Breast epithelium (tissue), 4 donors: Measurements from ENCODE around the gene AHSP. TPM values are rescaled to one million over a fixed set of nuclear protein-coding genes. Genes with fewer than 3 reads are reported as not detected.

ENCODE experiments used
- DNase-seq, 2 donors: peaks; one replicate each; pipeline ENCODE4 v3.0.0-alpha.2; 2019; ENCODE audit warnings: low spot score in 2 of 2
- H3K27ac ChIP-seq, 2 donors: fragments of 200-600 bp; sonication (generic) in 1 of 2; one replicate each; pipeline ENCODE4 v1.5.1; 2016 to 2019; ENCODE audit warnings: mild to moderate bottlenecking in 1 of 2
- H3K27me3 ChIP-seq, 2 donors: fragments of 200-600 bp; sonication (generic) in 1 of 2; one replicate each; pipeline versions ENCODE4 v1.5.1 to v1.6.0; 2017 to 2019; ENCODE audit warnings: control low read depth in 1 of 2, mild to moderate bottlenecking in 1 of 2
- H3K36me3 ChIP-seq: fragments of 200-600 bp; one replicate; pipeline ENCODE4 v1.5.1; 2019
- H3K4me1 ChIP-seq, 2 donors: fragments of 200-600 bp; sonication (generic); one replicate each; pipeline ENCODE4 v1.5.1; 2016 to 2019; ENCODE audit warnings: control low read depth in 1 of 2
- H3K4me3 ChIP-seq, 3 donors: fragments of 200-600 bp; sonication (generic); 1 replicate in 2 of 3; 2 replicates in 1 of 3; pipeline ENCODE4 v1.5.1; 2016 to 2019; ENCODE audit warnings: mild to moderate bottlenecking in 3 of 3, moderate library complexity in 2 of 3
- H3K9me3 ChIP-seq, 2 donors: fragments of 200-600 bp; sonication (generic) in 1 of 2; one replicate each; pipeline ENCODE4 v1.5.1; 2016 to 2019; ENCODE audit warnings: control low read depth in 1 of 2
- CTCF ChIP-seq, 3 donors: fragments of 450-650 bp; IDR thresholded peaks; one replicate each; pipeline ENCODE4 v1.5.1; 2016 to 2017; ENCODE audit warnings: antibody characterized with exemption in 3 of 3, mild to moderate bottlenecking in 3 of 3, moderate library complexity in 3 of 3
- POLR2A ChIP-seq: fragments of 450-650 bp; IDR thresholded peaks from one replicate; pipeline ENCODE4 v1.6.1; 2016; ENCODE audit warnings: antibody characterized with exemption, mild to moderate bottlenecking, moderate library complexity
- POLR2AphosphoS5 ChIP-seq, 3 donors: sonication (generic); formaldehyde crosslinking; IDR thresholded peaks; one replicate each; pipeline ENCODE4 v1.6.1; 2017; ENCODE audit warnings: antibody characterized with exemption in 3 of 3
- intact Hi-C: fragments of 100-400 bp; cut with DNase I; formaldehyde crosslinking; loops from one replicate; pipeline ENCODE4 v1.15.1; 2023; ENCODE audit warnings: low total_unique reads
- total RNA-seq, 3 donors: library from RNA; depleted of rRNA; stranded (reverse); fragments of >200 nt; gene quantifications; one replicate each; pipeline ENCODE4 v1.1.0, GENCODE V29; 2016

The AHSP gene
- total RNA-seq, 3 donors from 2014 or later: not detected

DNA sequence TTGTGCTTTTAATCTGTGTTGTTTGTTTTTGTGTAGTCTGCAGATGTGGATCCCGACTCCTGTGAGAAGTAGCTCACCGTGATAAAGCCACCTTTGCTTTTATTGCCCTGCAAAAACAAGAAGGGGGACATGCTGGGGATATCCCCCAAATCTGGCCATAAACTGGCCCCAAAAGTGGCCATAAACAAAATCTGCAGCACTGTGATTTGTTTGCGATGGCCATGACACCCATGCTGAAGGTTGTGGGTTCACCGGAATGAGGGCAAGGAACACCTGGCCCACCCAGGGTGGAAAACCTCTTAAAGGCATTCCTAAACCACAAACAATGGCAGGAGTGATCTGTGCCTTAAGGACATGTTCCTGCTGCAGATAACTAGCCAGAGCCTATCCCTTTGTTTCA lies 15.1 kb downstream of the AHSP start:
- no peak overlapping the region for H3K4me3 ChIP-seq
- TF ChIP-seq POLR2AphosphoS5 (IDR thresholded peaks at IDR 0.05): no peak
- TF ChIP-seq CTCF (IDR thresholded peaks at IDR 0.05): no peak
- TF ChIP-seq POLR2A: no peak
- H3K27ac ChIP-seq: no peak overlapping the region
- no peaks in the 10 kb centered on the region for H3K4me1 ChIP-seq
- DNase-seq: no peak
- no peaks in the 10 kb centered on the region for H3K27me3 ChIP-seq
- H3K9me3 ChIP-seq: peaks cover 0 to 19% of the 10 kb centered on the region in 2 donors
- no peaks in the 10 kb centered on the region for H3K36me3 ChIP-seq
- intact Hi-C loops: no loop called here

DNA sequence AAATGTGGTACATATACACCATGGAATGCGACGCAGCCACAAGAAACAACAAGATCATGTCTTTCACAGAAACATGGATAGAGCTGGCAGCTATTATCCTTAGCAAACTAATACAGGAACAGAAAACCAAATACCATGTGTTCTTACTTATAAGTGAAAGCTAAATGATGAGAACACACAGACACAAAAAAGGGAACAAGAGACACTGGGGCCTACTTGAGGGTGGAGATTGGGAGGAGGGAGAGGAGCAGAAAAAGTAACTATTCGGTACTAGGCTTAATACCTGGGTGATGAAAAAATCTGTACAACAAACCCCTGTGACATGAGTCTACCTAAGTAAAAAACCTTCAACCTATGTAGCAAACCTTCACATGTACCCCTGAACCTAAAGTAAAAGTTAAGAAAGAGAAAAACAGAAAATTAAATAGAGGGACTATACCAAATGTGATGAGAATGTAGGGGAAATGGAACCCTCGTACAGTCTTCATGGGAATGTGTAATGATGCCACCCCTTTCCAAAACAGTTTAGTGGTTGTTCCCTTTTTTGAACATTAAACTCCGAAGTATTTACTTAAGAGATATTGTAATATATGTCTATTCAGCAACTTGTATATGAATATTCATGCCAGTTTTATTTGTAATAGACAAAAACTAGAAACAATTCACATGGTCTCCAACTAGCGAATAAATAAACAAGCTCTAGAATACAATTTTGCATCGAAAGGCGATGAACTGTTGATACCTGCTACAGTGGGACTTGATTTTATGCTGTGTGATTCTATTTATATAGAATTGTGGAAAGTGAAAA lies 33.9 kb downstream of the AHSP start:
- TF ChIP-seq CTCF (IDR thresholded peaks at IDR 0.05) (no peak), POLR2A (no peak), POLR2AphosphoS5 (IDR thresholded peaks at IDR 0.05) (no peak)
- Histone ChIP-seq H3K27me3 (peaks cover 0 to 10% of the 10 kb centered on the region in 2 donors), H3K4me1 (no peaks in the 10 kb centered on the region), H3K36me3 (no peaks in the 10 kb centered on the region), H3K27ac (no peak overlapping the region), H3K4me3 (no peak overlapping the region), H3K9me3 (no peaks in the 10 kb centered on the region)
- DNase-seq: no peak
- intact Hi-C loops: no loop called here

GRCh38 chr16:31568577-31569359 lies 41.1 kb downstream of the AHSP start:
- Histone ChIP-seq H3K27ac (no peak overlapping the region), H3K4me1 (no peaks in the 10 kb centered on the region), H3K9me3 (no peaks in the 10 kb centered on the region), H3K4me3 (peak overlapping the region; percentile 8 to 54 (median 37)), H3K27me3 (peaks cover 0 to 27% of the 10 kb centered on the region in 2 donors), H3K36me3 (no peaks in the 10 kb centered on the region)
- DNase-seq: no peak
- intact Hi-C loops: no loop called here
- no peak for TF ChIP-seq POLR2AphosphoS5 (IDR thresholded peaks at IDR 0.05)
- no peak for TF ChIP-seq POLR2A
- no peak for TF ChIP-seq CTCF (IDR thresholded peaks at IDR 0.05)

GRCh38 chr16:31569360-31569717 lies 41.6 kb downstream of the AHSP start:
- intact Hi-C loops: no loop called here
- H3K4me3 ChIP-seq: peak overlapping the region; percentile 8 to 54 (median 37)

More at GRCh38 chr16:31569360-31569717, 41.6 kb downstream of the AHSP start:
- no peak for DNase-seq
- Histone ChIP-seq H3K36me3 (no peaks in the 10 kb centered on the region), H3K4me1 (no peaks in the 10 kb centered on the region), H3K9me3 (no peaks in the 10 kb centered on the region), H3K27me3 (peaks cover 0 to 27% of the 10 kb centered on the region in 2 donors), H3K27ac (no peak overlapping the region)
- no peak for TF ChIP-seq POLR2AphosphoS5 (IDR thresholded peaks at IDR 0.05)
- no peak for TF ChIP-seq POLR2A
- no peak for TF ChIP-seq CTCF (IDR thresholded peaks at IDR 0.05)
